Measurements from ENCODE around the gene POC1A. TPM values are rescaled to one million over a fixed set of nuclear protein-coding genes. Genes with fewer than 3 reads are reported as not detected.

POC1A gene
- total and polyA plus RNA-seq, 2 of the 8 experiments (the other 6 are each of a cell fraction or from before 2014, with no cell fraction given) = 35.7 to 39.2 TPM

DNA sequence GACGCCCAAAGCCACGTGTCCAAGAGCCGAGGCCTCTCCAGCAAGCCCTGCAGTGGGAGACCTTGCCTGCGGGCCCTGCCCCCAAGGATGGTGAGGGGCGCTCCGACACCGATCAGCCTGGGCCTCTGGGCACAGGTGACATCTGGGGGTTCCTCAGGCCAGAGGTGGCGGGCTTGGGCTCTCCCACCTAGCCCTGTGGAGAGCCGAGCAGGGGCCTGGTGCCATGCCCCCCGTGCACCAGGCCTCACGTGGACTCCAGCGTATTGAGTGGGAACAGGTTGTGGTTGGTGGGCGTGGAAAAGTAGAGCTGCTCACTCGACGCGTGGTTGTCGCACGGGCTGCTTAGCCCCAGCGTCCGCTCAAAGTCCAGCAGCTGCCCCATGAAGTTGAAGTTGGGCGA lies 103.7 kb downstream of the POC1A start:
- no peak overlapping the region for H3K27ac ChIP-seq (ENCODE audit: low read depth, low read length)
- H4K20me1 ChIP-seq (replicated peaks in 1 of 2; ENCODE audit: control insufficient read depth in 1 of 2, insufficient read depth in 2 of 2, low read length in 2 of 2) = peaks cover 0 to 2% of the 10 kb centered on the region in 2 experiments
- peaks cover 6% of the 10 kb centered on the region for H3K23me2 ChIP-seq (ENCODE audit: low read depth, low read length)
- no peak overlapping the region for H3K23ac ChIP-seq (ENCODE audit: insufficient read length)
- H4K8ac ChIP-seq (ENCODE audit: extremely low read depth, insufficient read depth, low read length) = no peak overlapping the region
- H2BK5ac ChIP-seq (ENCODE audit: low read depth, low read length) = no peak overlapping the region
- no peak overlapping the region for H2AK5ac ChIP-seq (ENCODE audit: low read depth, low read length)
- H3K9ac ChIP-seq (replicated peaks in 1 of 4; ENCODE audit: extremely low read depth in 1 of 4, low read depth in 3 of 4, low read length in 3 of 4) = no peak overlapping the region
- H2BK120ac ChIP-seq (replicated peaks; ENCODE audit: low read depth, low read length) = no peak overlapping the region
- DNase-seq (ENCODE audit: low read depth in 1 of 2, low spot score in 2 of 2) (no peak), FAIRE-seq (no peak)
- ChIA-PET CTCF (ENCODE audit: partially characterized antibody) (interaction anchor here (4.6 to 33.0 kb wide), 6 partner anchors 12 to 95 kb away, joined by 45 to 984 read pairs (median 136); no protein-coding TSS in a partner anchor), POLR2A (ENCODE audit: partially characterized antibody) (no interaction called here)
- H2BK12ac ChIP-seq (ENCODE audit: low read depth, low read length) = no peak overlapping the region
- H2BK15ac ChIP-seq (ENCODE audit: low read length) = no peak overlapping the region
- peaks cover 0 to 2% of the 10 kb centered on the region in 2 experiments; a peak in 1 of 4 replicates for H3K79me2 ChIP-seq (ENCODE audit: control insufficient read depth in 1 of 2, insufficient read depth in 2 of 2, low read length in 2 of 2)
- no peak overlapping the region for H2BK20ac ChIP-seq (ENCODE audit: low read length)
- peaks cover 0 to 11% (median 8%) of the 10 kb centered on the region in 4 experiments; a peak in 5 of 8 replicates for H3K36me3 ChIP-seq (ENCODE audit: control insufficient read depth in 2 of 4, insufficient read depth in 4 of 4, low read length in 3 of 4)
- H4K91ac ChIP-seq (replicated peaks; ENCODE audit: insufficient read length, low read length) = no peak overlapping the region
- H3K27me3 ChIP-seq (replicated peaks in 1 of 4; ENCODE audit: control insufficient read depth in 3 of 4, extremely low read depth in 1 of 4, insufficient read depth in 3 of 4, low read length in 3 of 4) = peaks cover 0 to 4% (median 2%) of the 10 kb centered on the region in 4 experiments; a peak in 4 of 7 replicates
- no peak overlapping the region for H3K4ac ChIP-seq (replicated peaks; ENCODE audit: insufficient read length, low read depth, low read length)
- no peak overlapping the region for H4K5ac ChIP-seq (ENCODE audit: insufficient read length, low read depth, low read length)
- 94% methylated on average over 21 of the region's 21 CpGs; no CpG with 5 or more reads in 1 of the 2 experiments for WGBS, 2 experiments (ENCODE audit: extremely low coverage in 1 of 2, insufficient coverage in 1 of 2, insufficient read length in 1 of 2, insufficient replicate concordance in 2 of 2, low coverage in 1 of 2, low lambda C conversion rate in 2 of 2, missing lambda C conversion rate in 1 of 2)
- no peak overlapping the region for H2AFZ ChIP-seq (ENCODE audit: low read length)
- H3K18ac ChIP-seq (ENCODE audit: extremely low read depth, low read length) = no peak overlapping the region
- H3K9me3 ChIP-seq (ENCODE audit: insufficient read depth in 2 of 2, low read depth in 1 of 2, low read length in 1 of 2) = no peaks in the 10 kb centered on the region
- H3K79me1 ChIP-seq (ENCODE audit: low read depth, low read length) = no peaks in the 10 kb centered on the region; the same call in 1 of the 2 replicates
- H3K56ac ChIP-seq (replicated peaks; ENCODE audit: insufficient read length, low read depth, low read length) = no peak overlapping the region
- no peak overlapping the region for H3K4me3 ChIP-seq (ENCODE audit: extremely low read depth in 1 of 4, insufficient read depth in 2 of 4, low read depth in 3 of 4, low read length in 4 of 4)
- H3K14ac ChIP-seq (ENCODE audit: insufficient read length) = no peak overlapping the region
- H3K4me1 ChIP-seq (replicated peaks in 1 of 4; ENCODE audit: control insufficient read depth in 3 of 4, insufficient read depth in 4 of 4, low read length in 3 of 4) = peaks cover 0 to 15% (median 11%) of the 10 kb centered on the region in 4 experiments; a peak in 6 of 7 replicates
- H3K4me2 ChIP-seq (ENCODE audit: insufficient read depth in 1 of 2, low read depth in 2 of 2, low read length in 2 of 2) = no peak overlapping the region
- TF ChIP-seq NANOG (IDR thresholded peaks at IDR 0.05; ENCODE audit: insufficient read depth, low read depth, low read length, poor library complexity, severe bottlenecking) (no peak), BRCA1 (IDR thresholded peaks at IDR 0.05; ENCODE audit: low read depth, low read length) (no peak), RFX5 (IDR thresholded peaks at IDR 0.05; ENCODE audit: borderline replicate concordance, low read depth, low read length) (no peak), TEAD4 (IDR thresholded peaks at IDR 0.05; ENCODE audit: low read depth, low read length) (no peak), CTCF (IDR thresholded peaks at IDR 0.05; ENCODE audit: control extremely low read depth in 1 of 3, insufficient read depth in 1 of 3, low read depth in 1 of 3, low read length in 3 of 3) (no peak), HDAC2 (IDR thresholded peaks at IDR 0.05; ENCODE audit: borderline replicate concordance in 1 of 2, low read depth in 2 of 2, low read length in 2 of 2) (no peak), SP1 (IDR thresholded peaks at IDR 0.05; ENCODE audit: low read depth, low read length) (no peak), SRF (IDR thresholded peaks at IDR 0.05; ENCODE audit: low read depth, low read length) (no peak)
- TF ChIP-seq, protein P1, sequence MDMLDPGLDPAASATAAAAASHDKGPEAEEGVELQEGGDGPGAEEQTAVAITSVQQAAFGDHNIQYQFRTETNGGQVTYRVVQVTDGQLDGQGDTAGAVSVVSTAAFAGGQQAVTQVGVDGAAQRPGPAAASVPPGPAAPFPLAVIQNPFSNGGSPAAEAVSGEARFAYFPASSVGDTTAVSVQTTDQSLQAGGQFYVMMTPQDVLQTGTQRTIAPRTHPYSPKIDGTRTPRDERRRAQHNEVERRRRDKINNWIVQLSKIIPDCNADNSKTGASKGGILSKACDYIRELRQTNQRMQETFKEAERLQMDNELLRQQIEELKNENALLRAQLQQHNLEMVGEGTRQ (IDR thresholded peaks at IDR 0.05; ENCODE audit: low read length) = no peak

All from H1 (cell line).